WTC11 (cell line): ENCODE measurements around the gene TMEM30A.

Experiments used
- CREM ChIP-seq: sonication (generic); formaldehyde crosslinking; IDR thresholded peaks from 2 replicates; pipeline ENCODE4 v1.8.1; 2022; ENCODE audit warnings: mild to moderate bottlenecking, missing genetic modification reagents, moderate library complexity
- CTCF ChIP-seq: fragments of 200-600 bp; IDR thresholded peaks from 2 replicates; pipeline ENCODE4 v1.8.0; 2022; ENCODE audit warnings: antibody characterized with exemption
- E2F1 ChIP-seq: sonication (generic); formaldehyde crosslinking; IDR thresholded peaks from 2 replicates; pipeline ENCODE4 v1.8.0; 2022; ENCODE audit warnings: mild to moderate bottlenecking, missing genetic modification reagents
- E2F4 ChIP-seq: sonication (generic); formaldehyde crosslinking; IDR thresholded peaks from 2 replicates; pipeline ENCODE4 v1.8.1; 2022; ENCODE audit warnings: low read depth, mild to moderate bottlenecking, moderate library complexity, missing genetic modification reagents, borderline replicate concordance
- GTF2I ChIP-seq: fragments of 250-450 bp; sonication (Bioruptor Pico); conservative IDR thresholded peaks from 2 replicates; pipeline ENCODE4 v1.4.0; 2021; ENCODE audit warnings: mild to moderate bottlenecking
- PRDM15 ChIP-seq: sonication (generic); formaldehyde crosslinking; IDR thresholded peaks from 2 replicates; pipeline ENCODE4 v1.8.0; 2022; ENCODE audit warnings: missing genetic modification reagents
- RORB ChIP-seq: fragments of 250-450 bp; sonication (Bioruptor Pico); IDR thresholded peaks from 2 replicates; pipeline ENCODE4 v1.9.0; 2021; ENCODE audit warnings: mild to moderate bottlenecking
- SMAD3 ChIP-seq: sonication (generic); formaldehyde crosslinking; IDR thresholded peaks from 2 replicates; pipeline ENCODE4 v1.8.0; 2022; ENCODE audit warnings: missing genetic modification reagents, mild to moderate bottlenecking, borderline replicate concordance
- USF2 ChIP-seq: sonication (generic); formaldehyde crosslinking; IDR thresholded peaks from 2 replicates; pipeline ENCODE4 v1.8.1; 2023; ENCODE audit warnings: mild to moderate bottlenecking, missing genetic modification reagents, moderate library complexity
- TF ChIP-seq, protein P1 (sequence below): sonication (generic); formaldehyde crosslinking; IDR thresholded peaks from 2 replicates; pipeline ENCODE4 v1.8.0; 2022; ENCODE audit warnings: mild to moderate bottlenecking, missing genetic modification reagents
- TF ChIP-seq, protein P2 (sequence below): sonication (generic); formaldehyde crosslinking; IDR thresholded peaks from 2 replicates; pipeline ENCODE4 v1.8.0; 2022; ENCODE audit warnings: mild to moderate bottlenecking, missing genetic modification reagents

- no peak for TF ChIP-seq SMAD3 (CRISPR knock-in tag)
- TF ChIP-seq CTCF, result no peak
- no peak for TF ChIP-seq E2F1
- TF ChIP-seq PRDM15 (CRISPR knock-in tag), result no peak
- no peak for TF ChIP-seq RORB
- TF ChIP-seq, protein P1, sequence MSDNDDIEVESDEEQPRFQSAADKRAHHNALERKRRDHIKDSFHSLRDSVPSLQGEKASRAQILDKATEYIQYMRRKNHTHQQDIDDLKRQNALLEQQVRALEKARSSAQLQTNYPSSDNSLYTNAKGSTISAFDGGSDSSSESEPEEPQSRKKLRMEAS (CRISPR knock-in tag), result no peak
- TF ChIP-seq CREM (CRISPR knock-in tag), result no peak
- no peak for TF ChIP-seq E2F4 (CRISPR knock-in tag)
- no peak for TF ChIP-seq GTF2I (CRISPR knock-in tag)
- TF ChIP-seq, protein P2, sequence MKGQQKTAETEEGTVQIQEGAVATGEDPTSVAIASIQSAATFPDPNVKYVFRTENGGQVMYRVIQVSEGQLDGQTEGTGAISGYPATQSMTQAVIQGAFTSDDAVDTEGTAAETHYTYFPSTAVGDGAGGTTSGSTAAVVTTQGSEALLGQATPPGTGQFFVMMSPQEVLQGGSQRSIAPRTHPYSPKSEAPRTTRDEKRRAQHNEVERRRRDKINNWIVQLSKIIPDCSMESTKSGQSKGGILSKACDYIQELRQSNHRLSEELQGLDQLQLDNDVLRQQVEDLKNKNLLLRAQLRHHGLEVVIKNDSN (CRISPR knock-in tag), result no peak
- TF ChIP-seq USF2 (CRISPR knock-in tag), result no peak
These were observed 16.2 kb downstream of the TMEM30A start for GRCh38 chr6:75268121-75268987.
